IMR-90 (cell line): ENCODE results near the gene PRSS33. TPM values are rescaled to one million over a fixed set of nuclear protein-coding genes. Genes with fewer than 3 reads are reported as not detected.

Source experiments
- ATAC-seq: fragments of 200-7000 bp; cut with Tn5 transposase; 2 replicates; pipeline ENCODE4 v1.9.1; 2020; ENCODE audit warnings: low read depth, mild to moderate bottlenecking, moderate library complexity
- Bru-seq: library from RNA; stranded (reverse); fragments of 400-500 nt; gene quantifications from one replicate; lab custom pipeline; 2021; lab: Mats Ljungman, UMichigan
- BruChase-seq, 2 experiments: library from RNA; stranded (reverse); fragments of 400-500 nt; gene quantifications; one replicate each; lab custom pipeline; 2021; lab: Mats Ljungman, UMichigan
- BruUV-seq: library from RNA; stranded (reverse); fragments of 400-500 nt; replicated peaks from 2 replicates; lab custom pipeline; 2021; lab: Mats Ljungman, UMichigan
- CTCF ChIA-PET: fragments of 300-600 bp; formaldehyde crosslinking; extraction: SDS; loops from one replicate; lab custom pipeline; 2021; ENCODE audit warnings: antibody characterized with exemption; lab: Yijun Ruan, JAX
- POLR2A ChIA-PET: fragments of 300-600 bp; sonication (Branson Sonifier 250); formaldehyde crosslinking; loops from one replicate; lab custom pipeline; 2022; ENCODE audit warnings: antibody characterized with exemption; ENCODE audit not compliant: unreplicated experiment; lab: Charles Lee
- DNase-seq: peaks from one replicate; pipeline ENCODE4 v3.0.0; 2013
- H2AFZ ChIP-seq: replicated peaks from 2 replicates; pipeline ENCODE3; 2013; ENCODE audit warnings: low read length, mild to moderate bottlenecking; ENCODE audit not compliant: poor library complexity
- H2AK5ac ChIP-seq: 2 replicates; pipeline ENCODE4 v1.6.1; 2013; ENCODE audit warnings: low read depth, low read length, inconsistent platforms
- H2AK9ac ChIP-seq: replicated peaks from 2 replicates; pipeline ENCODE3; 2013; ENCODE audit warnings: mild to moderate bottlenecking, low read depth, low read length, moderate library complexity; ENCODE audit not compliant: poor library complexity
- H2BK120ac ChIP-seq: 2 replicates; pipeline ENCODE4 v1.6.1; 2013; ENCODE audit warnings: low read depth, low read length, inconsistent platforms
- H2BK15ac ChIP-seq: 3 replicates; pipeline ENCODE4 v1.6.1; 2013; ENCODE audit warnings: low read depth, low read length, inconsistent platforms
- H2BK20ac ChIP-seq: 2 replicates; pipeline ENCODE4 v1.6.1; 2013; ENCODE audit warnings: low read depth, mild to moderate bottlenecking, inconsistent platforms, low read length, moderate library complexity
- H2BK5ac ChIP-seq: 2 replicates; pipeline ENCODE4 v1.6.1; 2013; ENCODE audit warnings: mild to moderate bottlenecking, low read depth, low read length, inconsistent platforms; ENCODE audit not compliant: poor library complexity, severe bottlenecking
- H3K14ac ChIP-seq: replicated peaks from 2 replicates; pipeline ENCODE4 v1.6.1; 2013; ENCODE audit warnings: low read depth, low read length, inconsistent platforms
- H3K18ac ChIP-seq: 2 replicates; pipeline ENCODE4 v1.6.1; 2013; ENCODE audit warnings: low read depth, low read length, control low read depth
- H3K23ac ChIP-seq: 2 replicates; pipeline ENCODE4 v1.6.1; 2013; ENCODE audit warnings: low read depth, low read length, inconsistent platforms
- H3K27ac ChIP-seq: 2 replicates; pipeline ENCODE4 v1.5.1; 2013; ENCODE audit warnings: mild to moderate bottlenecking, control low read depth, low read length; ENCODE audit not compliant: insufficient read depth
- H3K27me3 ChIP-seq: 2 replicates; pipeline ENCODE4 v1.6.1; 2013; ENCODE audit warnings: low read length; ENCODE audit not compliant: control insufficient read depth, insufficient read depth
- H3K36me3 ChIP-seq: 2 replicates; pipeline ENCODE4 v1.6.1; 2013; ENCODE audit warnings: low read length, mixed read lengths; ENCODE audit not compliant: control insufficient read depth, insufficient read depth
- H3K4ac ChIP-seq: 2 replicates; pipeline ENCODE4 v1.6.1; 2013; ENCODE audit warnings: low read depth, low read length, inconsistent platforms
- H3K4me1 ChIP-seq: 2 replicates; pipeline ENCODE4 v1.6.1; 2013; ENCODE audit warnings: low read length, mixed read lengths; ENCODE audit not compliant: control insufficient read depth, insufficient read depth
- H3K4me2 ChIP-seq: 2 replicates; pipeline ENCODE4 v1.6.1; 2013; ENCODE audit warnings: low read depth, mild to moderate bottlenecking, control low read depth, low read length, moderate library complexity
- H3K4me3 ChIP-seq: 2 replicates; pipeline ENCODE4 v1.5.1; 2013; ENCODE audit warnings: low read depth, mild to moderate bottlenecking, control low read depth, low read length, moderate library complexity; ENCODE audit not compliant: insufficient read depth
- H3K56ac ChIP-seq: 2 replicates; pipeline ENCODE4 v1.6.1; 2013; ENCODE audit warnings: low read length, inconsistent platforms; ENCODE audit not compliant: insufficient read depth; ENCODE audit errors: extremely low read depth
- H3K79me1 ChIP-seq, 2 experiments: 2 replicates each; pipeline ENCODE4 v1.6.1; 2013; ENCODE audit warnings: low read length in 2 of 2, inconsistent platforms in 1 of 2, low read depth in 1 of 2
- H3K9ac ChIP-seq: 2 replicates; pipeline ENCODE4 v1.6.1; 2013; ENCODE audit warnings: low read depth, low read length, control low read depth
- H3K9me1 ChIP-seq: 2 replicates; pipeline ENCODE4 v1.6.1; 2013; ENCODE audit warnings: low read length, inconsistent platforms; ENCODE audit not compliant: insufficient read depth
- H3K9me3 ChIP-seq: 2 replicates; pipeline ENCODE4 v1.6.1; 2013; ENCODE audit warnings: low read length; ENCODE audit not compliant: control insufficient read depth, insufficient read depth
- H4K20me1 ChIP-seq: 2 replicates; pipeline ENCODE4 v1.6.1; 2013; ENCODE audit warnings: low read length, inconsistent platforms; ENCODE audit not compliant: insufficient read depth
- H4K5ac ChIP-seq: 2 replicates; pipeline ENCODE4 v1.6.1; 2013; ENCODE audit warnings: mild to moderate bottlenecking, low read depth, low read length, control low read depth
- H4K8ac ChIP-seq, 2 experiments: 2 replicates each; pipeline ENCODE4 v1.6.1; 2013; ENCODE audit warnings: low read depth in 2 of 2, low read length in 2 of 2, control low read depth in 1 of 2, inconsistent platforms in 1 of 2
- H4K91ac ChIP-seq: 2 replicates; pipeline ENCODE4 v1.6.1; 2013; ENCODE audit warnings: low read depth, low read length, inconsistent platforms; ENCODE audit not compliant: insufficient read depth
- FOS ChIP-seq: fragments of 150-350 bp; IDR thresholded peaks from 2 replicates; pipeline ENCODE4 v1.6.1; 2016; ENCODE audit warnings: low read depth, low read length
- MAZ ChIP-seq: IDR thresholded peaks from 2 replicates; pipeline ENCODE4 v1.6.1; 2012; ENCODE audit warnings: low read depth, mild to moderate bottlenecking, low read length, improper control_type of control experiment, moderate library complexity, borderline replicate concordance
- MXI1 ChIP-seq: IDR thresholded peaks from 2 replicates; pipeline ENCODE4 v1.6.1; 2012; ENCODE audit warnings: low read depth, mild to moderate bottlenecking, low read length, moderate library complexity, borderline replicate concordance
- NFE2L2 ChIP-seq: fragments of 150-350 bp; IDR thresholded peaks from 2 replicates; pipeline ENCODE4 v1.6.1; 2016; ENCODE audit warnings: low read depth, mild to moderate bottlenecking, low read length
- RCOR1 ChIP-seq: IDR thresholded peaks from 2 replicates; pipeline ENCODE4 v1.6.1; 2012; ENCODE audit warnings: mild to moderate bottlenecking, low read length, improper control_type of control experiment; ENCODE audit not compliant: insufficient replicate concordance
- RFX5 ChIP-seq: IDR thresholded peaks from 2 replicates; pipeline ENCODE4 v1.8.0; 2012; ENCODE audit warnings: low read depth, mild to moderate bottlenecking, low read length, moderate library complexity
- WGBS, 2 experiments: methylation state at CpG; one replicate each; pipeline versions ENCODE4 v1.1.5 to v1.1.7; 2013; ENCODE audit warnings: missing lambda C conversion rate in 2 of 2; ENCODE audit not compliant: insufficient read length in 1 of 2; ENCODE audit errors: extremely low coverage in 2 of 2; 5-methylcytosine and 5-hydroxymethylcytosine counted together
- dilution Hi-C: fragments of 300-500 bp; cut with HindIII; formaldehyde crosslinking; loops from one replicate; pipeline ENCODE4 v1.14.3; 2018; ENCODE audit warnings: low sequenced_read_pairs; ENCODE audit not compliant: unreplicated experiment
- in situ Hi-C: fragments of 300-500 bp; cut with MboI; formaldehyde crosslinking; loops from 3 replicates; pipeline ENCODE4 v1.14.3; 2019; ENCODE audit warnings: low sequenced_read_pairs, inconsistent platforms, mixed read lengths
- intact Hi-C: fragments of 100-400 bp; cut with micrococcal nuclease; formaldehyde crosslinking; loops from 2 replicates; pipeline ENCODE4 v1.10.0; 2022
- long read RNA-seq: library from polyadenylated mRNA; unstranded; transcript quantifications from one replicate; pipeline ENCODE4 v2.0.0, GENCODE V29; 2021; ENCODE audit not compliant: unreplicated experiment
- polyA plus RNA-seq, 3 experiments: library from polyadenylated mRNA; depleted of rRNA; stranded (reverse); fragments of >200 nt; gene quantifications; 2 replicates each; pipeline ENCODE4 v1.2.3, GENCODE V29; 2012; ENCODE audit warnings: low replicate concordance in 1 of 3
- total RNA-seq: library from RNA; depleted of rRNA; stranded (reverse); fragments of >200 nt; gene quantifications from 2 replicates; pipeline ENCODE4 v1.2.3, GENCODE V29; 2012; rRNA removed
- TF ChIP-seq, protein P1 (sequence below): fragments of 150-350 bp; IDR thresholded peaks from 2 replicates; pipeline ENCODE4 v1.6.1; 2017; ENCODE audit warnings: mild to moderate bottlenecking, antibody characterized with exemption, low read length, low read depth

PRSS33 gene, protein sequence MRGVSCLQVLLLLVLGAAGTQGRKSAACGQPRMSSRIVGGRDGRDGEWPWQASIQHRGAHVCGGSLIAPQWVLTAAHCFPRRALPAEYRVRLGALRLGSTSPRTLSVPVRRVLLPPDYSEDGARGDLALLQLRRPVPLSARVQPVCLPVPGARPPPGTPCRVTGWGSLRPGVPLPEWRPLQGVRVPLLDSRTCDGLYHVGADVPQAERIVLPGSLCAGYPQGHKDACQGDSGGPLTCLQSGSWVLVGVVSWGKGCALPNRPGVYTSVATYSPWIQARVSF
- total RNA-seq (not detected in 2 replicates), polyA plus RNA-seq (2012; rRNA removed) (not detected in 2 replicates), Bru-seq, nascent RNA (not detected), BruChase-seq, experiment 1, labeled RNA remaining after a 6-hour chase (not detected), BruChase-seq, experiment 2, labeled RNA remaining after a 2-hour chase (not detected)
- not detected in 2 replicates for polyA plus RNA-seq (2012; cell fraction: cytosol; rRNA removed)
- polyA plus RNA-seq (2012; cell fraction: nucleus; rRNA removed; ENCODE audit: low replicate concordance): not detected in 2 replicates
- long read RNA-seq: 0 reads

DNA sequence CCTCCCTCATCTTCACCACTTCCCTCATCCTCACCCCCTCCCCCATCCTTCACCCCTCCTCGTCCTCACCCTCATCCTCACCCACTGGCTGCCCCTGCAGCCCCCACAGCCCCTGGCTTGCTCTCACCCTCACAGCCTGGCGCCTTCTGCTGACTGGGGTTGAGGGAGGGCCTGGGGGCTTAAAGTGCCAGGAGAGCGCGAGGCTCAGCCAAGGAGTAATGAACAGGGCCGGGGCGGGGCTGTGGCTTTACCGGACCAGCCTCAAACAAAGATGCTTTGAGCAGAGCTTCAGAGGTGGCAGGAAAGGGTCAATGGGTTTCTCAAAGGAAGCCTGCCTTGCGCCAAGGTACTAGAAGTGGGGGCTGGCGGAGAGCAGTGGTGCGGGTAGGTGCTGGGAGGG is at the start of gene PRSS33:
PRSS33 (minus strand) TSS at position 155 of the 400 bp plus-strand sequence. CDS start 1,013 bp downstream, outside the sequence.
- Histone ChIP-seq H3K9me1 (no peaks in the 10 kb centered on the region), H3K4me1 (no peaks in the 10 kb centered on the region), H2AFZ (no peak within 1 kb of the TSS), H4K8ac (no peak within 1 kb of the TSS), H3K56ac (no peak within 1 kb of the TSS), H4K20me1 (no peaks in the 10 kb centered on the region), H3K18ac (no peak within 1 kb of the TSS), H2BK20ac (no peak within 1 kb of the TSS), H3K4me3 (no peak within 1 kb of the TSS), H4K91ac (no peak within 1 kb of the TSS), H3K4me2 (no peak within 1 kb of the TSS), H3K9me3 (no peaks in the 10 kb centered on the region), H3K27me3 (peaks cover 71% of the 10 kb centered on the region), H2AK9ac (no peak within 1 kb of the TSS), H3K27ac (no peak within 1 kb of the TSS), H2BK15ac (no peak within 1 kb of the TSS), H3K4ac (no peak within 1 kb of the TSS), H3K14ac (no peak within 1 kb of the TSS), H3K9ac (no peak within 1 kb of the TSS), H2AK5ac (no peak within 1 kb of the TSS), H2BK5ac (no peak within 1 kb of the TSS), H3K36me3 (no peaks in the 10 kb centered on the region), H2BK120ac (no peak within 1 kb of the TSS), H4K5ac (no peak within 1 kb of the TSS), H3K23ac (no peak within 1 kb of the TSS), H3K79me1 (no peaks in the 10 kb centered on the region)
- in situ Hi-C loops: no loop called here
- WGBS, 2 experiments: 40 to 86% methylated on average over 1 to 7 of the region's 10 CpGs
- ChIA-PET POLR2A (no interaction called here), CTCF (no interaction called here)
- intact Hi-C loops: no loop called here
- TF ChIP-seq NFE2L2 (no peak), MXI1 (no peak), MAZ (no peak), RCOR1 (no peak), RFX5 (no peak), FOS (no peak)
- TF ChIP-seq, protein P1, sequence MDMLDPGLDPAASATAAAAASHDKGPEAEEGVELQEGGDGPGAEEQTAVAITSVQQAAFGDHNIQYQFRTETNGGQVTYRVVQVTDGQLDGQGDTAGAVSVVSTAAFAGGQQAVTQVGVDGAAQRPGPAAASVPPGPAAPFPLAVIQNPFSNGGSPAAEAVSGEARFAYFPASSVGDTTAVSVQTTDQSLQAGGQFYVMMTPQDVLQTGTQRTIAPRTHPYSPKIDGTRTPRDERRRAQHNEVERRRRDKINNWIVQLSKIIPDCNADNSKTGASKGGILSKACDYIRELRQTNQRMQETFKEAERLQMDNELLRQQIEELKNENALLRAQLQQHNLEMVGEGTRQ: no peak
- dilution Hi-C loops: no loop called here
- BruUV-seq: no TSS peak
- DNase-seq (no peak), ATAC-seq (no peak)
